PC-9 (cell line): Measurements from ENCODE around the gene ZNF41.
"Not testable (repeated sequence)": the region's sequence is repeated elsewhere in the genome, so short reads cannot be mapped to it uniquely, and the experiment has no call there.

Experiments used
- EZH2 ChIP-seq: fragments of 200-600 bp; sonication (generic); IDR thresholded peaks from 2 replicates; pipeline ENCODE4 v1.8.0; 2017; ENCODE audit warnings: antibody characterized with exemption, low read depth
- TF ChIP-seq, protein P1 (sequence below): fragments of 200-600 bp; sonication (generic); conservative IDR thresholded peaks from 2 replicates; pipeline ENCODE4 v1.6.1; 2017; ENCODE audit warnings: mixed run types, antibody characterized with exemption, mild to moderate bottlenecking, moderate library complexity

GRCh38 chrX:47492133-47492532 is 9.1 kb upstream of the ZNF41 start:
- TF ChIP-seq, protein P1, sequence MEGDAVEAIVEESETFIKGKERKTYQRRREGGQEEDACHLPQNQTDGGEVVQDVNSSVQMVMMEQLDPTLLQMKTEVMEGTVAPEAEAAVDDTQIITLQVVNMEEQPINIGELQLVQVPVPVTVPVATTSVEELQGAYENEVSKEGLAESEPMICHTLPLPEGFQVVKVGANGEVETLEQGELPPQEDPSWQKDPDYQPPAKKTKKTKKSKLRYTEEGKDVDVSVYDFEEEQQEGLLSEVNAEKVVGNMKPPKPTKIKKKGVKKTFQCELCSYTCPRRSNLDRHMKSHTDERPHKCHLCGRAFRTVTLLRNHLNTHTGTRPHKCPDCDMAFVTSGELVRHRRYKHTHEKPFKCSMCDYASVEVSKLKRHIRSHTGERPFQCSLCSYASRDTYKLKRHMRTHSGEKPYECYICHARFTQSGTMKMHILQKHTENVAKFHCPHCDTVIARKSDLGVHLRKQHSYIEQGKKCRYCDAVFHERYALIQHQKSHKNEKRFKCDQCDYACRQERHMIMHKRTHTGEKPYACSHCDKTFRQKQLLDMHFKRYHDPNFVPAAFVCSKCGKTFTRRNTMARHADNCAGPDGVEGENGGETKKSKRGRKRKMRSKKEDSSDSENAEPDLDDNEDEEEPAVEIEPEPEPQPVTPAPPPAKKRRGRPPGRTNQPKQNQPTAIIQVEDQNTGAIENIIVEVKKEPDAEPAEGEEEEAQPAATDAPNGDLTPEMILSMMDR = not testable (repeated sequence)
- not testable (repeated sequence) for TF ChIP-seq EZH2
